ENCODE data around the gene ODAD3. TPM values are rescaled to one million over a fixed set of nuclear protein-coding genes. Genes with fewer than 3 reads are reported as not detected.
A peak's percentile ranks its signal among the peaks of the same experiment; 100 is the strongest.
"Not testable (repeated sequence)": the region's sequence is repeated elsewhere in the genome, so short reads cannot be mapped to it uniquely, and the experiment has no call there.

Gene ODAD3
- total RNA-seq, 4 donors from 2014 or later = 0.32 to 2.2 TPM; not detected in 2

DNA sequence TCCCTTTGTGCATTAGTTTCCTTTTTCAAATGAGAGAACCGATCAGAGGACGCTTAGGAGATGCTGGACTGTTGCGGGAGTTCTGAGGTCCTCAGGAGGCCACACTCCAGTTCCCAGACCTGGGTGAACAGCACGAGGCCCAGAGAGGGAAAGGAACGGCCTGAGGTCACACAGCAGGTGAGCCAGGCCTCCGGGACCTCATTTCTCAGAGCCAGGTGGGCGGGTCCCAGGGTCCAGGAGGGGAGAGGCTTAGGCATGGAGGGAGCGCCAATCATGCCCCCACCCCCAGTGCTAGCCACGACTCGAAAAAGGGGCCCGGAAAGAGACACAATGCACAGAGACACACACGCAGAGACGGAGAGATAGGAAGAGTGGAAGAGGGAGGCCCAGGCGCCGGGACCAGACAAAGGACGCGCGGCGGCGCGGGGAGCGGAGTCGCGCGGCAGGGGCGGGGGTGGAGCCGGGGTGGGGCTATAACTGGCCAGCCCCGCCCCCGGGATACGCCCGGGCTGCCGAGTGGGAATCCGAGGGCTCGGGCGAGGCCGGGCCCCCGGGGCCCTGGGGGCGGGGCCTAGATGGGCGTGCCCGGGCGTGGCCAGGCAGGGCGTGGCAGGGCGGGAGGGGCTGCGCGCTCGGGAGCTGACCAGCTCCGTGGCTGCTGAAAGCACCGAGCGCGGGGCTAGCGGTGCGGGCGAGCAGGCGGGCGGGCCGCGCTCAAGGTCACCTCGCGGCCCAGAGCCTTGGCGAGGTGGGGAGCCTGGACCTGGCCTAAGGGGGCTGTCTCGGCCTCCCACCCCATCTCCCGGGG, 44.4 kb upstream of the ODAD3 start:
- WGBS, 2 donors (ENCODE audit: low coverage in 1 of 2) = 39% methylated on average over 59 of the region's 62 CpGs; no CpG with 5 or more reads in 1 of the 2 donors
- H3K36me3 ChIP-seq = no peaks in the 10 kb centered on the region
- intact Hi-C loops (cut with DNase I; ENCODE audit: low total_unique reads) (loop anchor here (10.0 kb wide), 1 partner anchor 174 kb away; no protein-coding TSS in a partner anchor), in situ Hi-C loops (cut with MboI; ENCODE audit: low pct_ligation_motif_present in 1 of 4, low pct_unique_long_range_greater_than_20kb in 1 of 4, low sequenced_read_pairs in 3 of 4) (loop anchor here in 3 of 4 donors (10.0 to 25.0 kb wide), 3 partner anchors 92 to 194 kb away; partner anchors contain the start of genes EPOR (in 1 of the 3) and TSPAN16 (in 1 of the 3))
- no peaks in the 10 kb centered on the region for H3K9me3 ChIP-seq
- peaks cover 56% of the 10 kb centered on the region for H3K27me3 ChIP-seq
- DNase-seq = peak; percentile 26
- peak overlapping the region in 1 of 4 donors; percentile 11 for H3K4me3 ChIP-seq
- no peak overlapping the region for H3K27ac ChIP-seq
- peaks cover 7 to 32% (median 26%) of the 10 kb centered on the region in 4 donors for H3K4me1 ChIP-seq
- TF ChIP-seq CTCF (IDR thresholded peaks at IDR 0.05) = no peak
- no peak for TF ChIP-seq POLR2AphosphoS5 (IDR thresholded peaks at IDR 0.05)
- TF ChIP-seq EP300 (IDR thresholded peaks at IDR 0.05; ENCODE audit: low read depth) = no peak
- TF ChIP-seq POLR2A (IDR thresholded peaks at IDR 0.05) = no peak

DNA sequence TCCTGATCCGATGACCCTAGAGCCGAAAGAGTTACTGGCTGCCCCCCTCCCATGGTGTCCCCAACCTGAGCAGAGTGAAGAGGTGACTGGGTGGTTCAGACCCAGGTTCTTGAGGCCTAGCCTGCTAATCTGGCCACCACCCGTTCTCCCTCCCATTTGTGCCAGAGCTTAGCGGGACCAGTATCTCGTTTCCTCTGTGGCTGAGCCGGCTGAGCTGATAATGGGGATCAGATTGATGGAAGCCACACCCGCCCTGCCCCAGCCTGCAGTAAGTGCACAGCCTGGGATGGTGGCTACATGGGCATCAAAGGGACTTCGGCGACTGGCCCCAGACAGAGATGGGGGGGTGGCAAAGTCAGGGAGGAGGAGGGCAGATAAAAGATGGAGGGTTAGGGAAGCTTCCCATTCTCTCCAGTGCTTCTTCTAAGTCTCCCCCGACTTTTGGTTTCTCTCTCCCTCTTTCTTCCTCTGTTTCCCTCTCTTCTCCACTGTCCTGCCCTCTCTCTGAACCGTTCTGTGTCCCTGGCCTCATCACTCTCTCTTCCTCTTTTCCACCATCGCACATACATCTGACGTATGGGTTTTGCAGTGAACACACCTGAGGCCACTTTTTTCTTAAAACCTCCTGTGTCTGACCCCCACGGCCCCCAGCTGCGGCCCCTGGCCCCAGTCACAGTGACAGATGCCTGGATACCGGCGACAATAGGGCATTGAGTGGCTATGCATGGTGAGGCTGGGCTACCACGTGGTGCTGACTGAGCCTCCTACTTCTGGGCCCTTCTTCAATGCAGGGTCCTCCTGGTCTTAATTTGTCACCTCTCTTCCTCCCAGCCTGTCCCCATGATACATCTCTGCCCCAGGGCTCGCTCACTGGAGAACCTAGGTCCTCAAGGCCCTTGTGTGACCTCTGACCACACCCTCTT, 43.5 kb upstream of the ODAD3 start:
- Histone ChIP-seq H3K4me3 (no peak overlapping the region), H3K36me3 (no peaks in the 10 kb centered on the region), H3K27me3 (peaks cover 49% of the 10 kb centered on the region), H3K9me3 (no peaks in the 10 kb centered on the region), H3K27ac (no peak overlapping the region), H3K4me1 (peaks cover 7 to 32% (median 26%) of the 10 kb centered on the region in 4 donors)
- no peak for DNase-seq
- TF ChIP-seq EP300 (IDR thresholded peaks at IDR 0.05; ENCODE audit: low read depth) = no peak
- no peak for TF ChIP-seq CTCF (IDR thresholded peaks at IDR 0.05)
- 56 to 63% methylated on average over 4 to 19 of the region's 19 CpGs for WGBS, 2 donors (ENCODE audit: low coverage in 1 of 2)
- intact Hi-C loops (cut with DNase I; ENCODE audit: low total_unique reads) (loop anchor here (10.0 kb wide), 1 partner anchor 174 kb away; no protein-coding TSS in a partner anchor), in situ Hi-C loops (cut with MboI; ENCODE audit: low pct_ligation_motif_present in 1 of 4, low pct_unique_long_range_greater_than_20kb in 1 of 4, low sequenced_read_pairs in 3 of 4) (loop anchor here in 3 of 4 donors (10.0 to 25.0 kb wide), 3 partner anchors 91 to 194 kb away; partner anchors contain the start of genes EPOR (in 1 of the 3) and TSPAN16 (in 1 of the 3))

GRCh38 chr19:11475861-11476260, 40.9 kb upstream of the ODAD3 start:
- peaks cover 0 to 16% (median 14%) of the 10 kb centered on the region in 4 donors for H3K4me1 ChIP-seq
- H3K36me3 ChIP-seq = no peaks in the 10 kb centered on the region
- intact Hi-C loops (cut with DNase I; ENCODE audit: low total_unique reads) (loop anchor here (10.0 kb wide), 1 partner anchor 171 kb away; no protein-coding TSS in a partner anchor), in situ Hi-C loops (cut with MboI; ENCODE audit: low pct_ligation_motif_present in 1 of 4, low pct_unique_long_range_greater_than_20kb in 1 of 4, low sequenced_read_pairs in 3 of 4) (loop anchor here in 3 of 4 donors (10.0 to 25.0 kb wide), 3 partner anchors 89 to 191 kb away; partner anchors contain the start of genes EPOR (in 1 of the 3) and TSPAN16 (in 1 of the 3))
- WGBS, 2 donors (ENCODE audit: low coverage in 1 of 2) = 79 to 89% methylated on average over 3 to 8 of the region's 8 CpGs
- H3K9me3 ChIP-seq = no peaks in the 10 kb centered on the region
- H3K27ac ChIP-seq = no peak overlapping the region
- H3K4me3 ChIP-seq = no peak overlapping the region
- TF ChIP-seq POLR2AphosphoS5 (IDR thresholded peaks at IDR 0.05) (no peak), POLR2A (IDR thresholded peaks at IDR 0.05) (no peak), CTCF (IDR thresholded peaks at IDR 0.05) (no peak), EP300 (IDR thresholded peaks at IDR 0.05; ENCODE audit: low read depth) (no peak)
- H3K27me3 ChIP-seq = peaks cover 23% of the 10 kb centered on the region
- DNase-seq = no peak

DNA sequence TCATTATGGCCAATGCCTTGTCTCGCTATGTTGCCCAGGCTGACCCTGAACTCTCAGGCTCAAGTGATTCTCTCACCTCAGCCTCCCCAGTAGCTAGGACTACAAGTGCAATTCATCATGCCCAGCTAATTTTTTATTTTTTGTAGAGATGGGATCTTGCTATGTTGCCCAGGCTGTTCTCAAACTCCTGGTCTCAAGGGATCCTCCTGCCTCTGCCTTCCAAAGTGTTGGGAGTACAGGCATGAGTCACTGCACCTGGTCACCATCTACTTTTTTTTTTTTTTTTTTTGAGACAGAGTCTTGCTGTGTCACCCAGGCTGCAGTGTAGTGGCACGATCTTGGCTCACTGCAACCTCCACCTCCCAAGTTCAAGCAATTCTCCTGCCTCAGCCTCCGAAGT, 40.4 kb upstream of the ODAD3 start:
- peaks cover 18% of the 10 kb centered on the region for H3K27me3 ChIP-seq
- not testable (repeated sequence) for H3K36me3 ChIP-seq, H3K27ac ChIP-seq, H3K4me3 ChIP-seq, H3K9me3 ChIP-seq, DNase-seq
- intact Hi-C loops (cut with DNase I; ENCODE audit: low total_unique reads) (loop anchor here (10.0 kb wide), 1 partner anchor 171 kb away; no protein-coding TSS in a partner anchor), in situ Hi-C loops (cut with MboI; ENCODE audit: low pct_ligation_motif_present in 1 of 4, low pct_unique_long_range_greater_than_20kb in 1 of 4, low sequenced_read_pairs in 3 of 4) (loop anchor here in 3 of 4 donors (10.0 to 25.0 kb wide), 3 partner anchors 88 to 191 kb away; partner anchors contain the start of genes EPOR (in 1 of the 3) and TSPAN16 (in 1 of the 3))
- peaks cover 0 to 12% (median 11%) of the 10 kb centered on the region in 4 donors for H3K4me1 ChIP-seq
- 94% methylated on average over 3 of the region's 3 CpGs; no CpG with 5 or more reads in 1 of the 2 donors for WGBS, 2 donors (ENCODE audit: low coverage in 1 of 2)
